Right lobe of liver (tissue), 4 donors: Measurements from ENCODE around the gene PPARGC1A.

Experiments
- CTCF ChIP-seq, 4 donors: fragments of 200-600 bp in 3 of 4; fragments of 450-650 bp in 1 of 4; IDR thresholded peaks; one replicate each; pipeline versions ENCODE4 v1.5.1 to v1.8.0; 2016 to 2022; ENCODE audit warnings: antibody characterized with exemption in 4 of 4, mild to moderate bottlenecking in 2 of 4
- POLR2A ChIP-seq: fragments of 450-650 bp; IDR thresholded peaks from one replicate; pipeline ENCODE4 v1.6.1; 2017; ENCODE audit warnings: antibody characterized with exemption, mild to moderate bottlenecking
- donor health status: DM: no; HTN: no; CAD: no.
- donor health status: DM: no; HTN: no; CAD: no.
- donor health status: DM: no; HTN: yes; CAD: no.

GRCh38 chr4:23851464-23851863 lies 38.4 kb downstream of the PPARGC1A start:
- TF ChIP-seq CTCF (IDR thresholded peaks at IDR 0.05), result no peak
- no peak for TF ChIP-seq POLR2A
